Measurements from ENCODE around the gene LCN15.

DNA sequence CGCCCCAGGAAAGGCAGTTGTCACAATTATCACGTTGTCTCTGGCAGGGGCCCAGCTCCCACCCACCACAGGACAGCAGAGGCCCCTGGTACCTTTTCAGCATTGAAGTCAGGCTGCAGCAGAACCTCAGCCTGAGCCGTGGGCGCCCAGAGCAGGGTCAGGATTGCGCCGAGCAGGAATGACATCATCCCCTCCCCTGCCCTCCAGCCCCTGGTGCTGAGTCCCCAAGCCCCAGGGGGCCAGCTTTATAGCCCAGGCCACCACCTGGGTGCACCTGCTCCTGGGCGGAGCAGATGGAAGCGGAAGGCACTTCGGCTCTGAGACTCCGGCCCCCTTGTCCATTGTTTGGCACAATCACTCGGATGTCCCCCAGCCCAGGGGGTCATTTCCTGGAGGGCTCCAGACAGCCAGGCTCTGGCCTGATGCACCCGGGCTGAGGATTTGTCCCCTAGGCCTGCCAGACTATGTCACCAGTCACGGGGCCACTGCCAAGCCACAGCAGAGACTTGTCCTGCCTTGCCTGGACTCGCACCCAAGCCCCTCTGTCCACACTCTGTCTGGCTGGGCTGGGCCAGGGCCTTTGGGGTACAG, at the start of gene LCN15:
- no peak for TF ChIP-seq POLR2A (IDR thresholded peaks at IDR 0.05)
- TF ChIP-seq, protein P1, sequence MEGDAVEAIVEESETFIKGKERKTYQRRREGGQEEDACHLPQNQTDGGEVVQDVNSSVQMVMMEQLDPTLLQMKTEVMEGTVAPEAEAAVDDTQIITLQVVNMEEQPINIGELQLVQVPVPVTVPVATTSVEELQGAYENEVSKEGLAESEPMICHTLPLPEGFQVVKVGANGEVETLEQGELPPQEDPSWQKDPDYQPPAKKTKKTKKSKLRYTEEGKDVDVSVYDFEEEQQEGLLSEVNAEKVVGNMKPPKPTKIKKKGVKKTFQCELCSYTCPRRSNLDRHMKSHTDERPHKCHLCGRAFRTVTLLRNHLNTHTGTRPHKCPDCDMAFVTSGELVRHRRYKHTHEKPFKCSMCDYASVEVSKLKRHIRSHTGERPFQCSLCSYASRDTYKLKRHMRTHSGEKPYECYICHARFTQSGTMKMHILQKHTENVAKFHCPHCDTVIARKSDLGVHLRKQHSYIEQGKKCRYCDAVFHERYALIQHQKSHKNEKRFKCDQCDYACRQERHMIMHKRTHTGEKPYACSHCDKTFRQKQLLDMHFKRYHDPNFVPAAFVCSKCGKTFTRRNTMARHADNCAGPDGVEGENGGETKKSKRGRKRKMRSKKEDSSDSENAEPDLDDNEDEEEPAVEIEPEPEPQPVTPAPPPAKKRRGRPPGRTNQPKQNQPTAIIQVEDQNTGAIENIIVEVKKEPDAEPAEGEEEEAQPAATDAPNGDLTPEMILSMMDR (IDR thresholded peaks at IDR 0.05), result no peak
